Heart left ventricle (tissue), 16 donors: ENCODE measurements around the gene SPINK6. TPM values are rescaled to one million over a fixed set of nuclear protein-coding genes. Genes with fewer than 3 reads are reported as not detected.

Experiments used
- ATAC-seq, 4 donors: fragments of 200-7000 bp; cut with Tn5 transposase; one replicate each; pipeline ENCODE4 v1.9.1; 2020 to 2022; ENCODE audit warnings: moderate library complexity in 4 of 4, mild to moderate bottlenecking in 3 of 4, moderate number of reproducible peaks in 1 of 4
- DNase-seq, 5 donors: peaks; one replicate each; pipeline ENCODE4 v3.0.0-alpha.2; 2020
- H3K27ac ChIP-seq, 12 donors: fragments of 200-600 bp; sonication (generic) in 4 of 12; one replicate each; pipeline versions ENCODE4 v1.5.0 to v1.8.0; 2016 to 2022; ENCODE audit warnings: mild to moderate bottlenecking in 2 of 12
- H3K27me3 ChIP-seq, 9 donors: fragments of 200-600 bp; sonication (generic) in 2 of 9; one replicate each; pipeline versions ENCODE4 v1.5.1 to v1.8.0; 2016 to 2022; ENCODE audit warnings: mild to moderate bottlenecking in 3 of 9
- H3K36me3 ChIP-seq, 9 donors: fragments of 200-600 bp; sonication (generic) in 2 of 9; one replicate each; pipeline versions ENCODE4 v1.5.0 to v1.8.0; 2018 to 2022; ENCODE audit warnings: mild to moderate bottlenecking in 2 of 9
- H3K4me1 ChIP-seq, 12 donors: fragments of 200-600 bp; sonication (generic) in 4 of 12; one replicate each; pipeline versions ENCODE4 v1.5.0 to v1.8.0; 2016 to 2022; ENCODE audit warnings: mild to moderate bottlenecking in 3 of 12
- H3K4me3 ChIP-seq, 12 donors: fragments of 200-600 bp; sonication (generic) in 4 of 12; one replicate each; pipeline versions ENCODE4 v1.5.0 to v1.8.0; 2017 to 2022; ENCODE audit warnings: mild to moderate bottlenecking in 9 of 12, moderate library complexity in 4 of 12
- H3K9me3 ChIP-seq, 12 donors: fragments of 200-600 bp; sonication (generic) in 4 of 12; one replicate each; pipeline versions ENCODE4 v1.5.0 to v1.8.0; 2016 to 2022; ENCODE audit warnings: mild to moderate bottlenecking in 1 of 12
- POLR2A ChIP-seq, 2 donors: fragments of 450-650 bp; IDR thresholded peaks; one replicate each; pipeline ENCODE4 v1.6.1; 2017; ENCODE audit warnings: antibody characterized with exemption in 2 of 2, mild to moderate bottlenecking in 2 of 2, moderate library complexity in 2 of 2
- WGBS, 4 donors: extraction: QIAGEN DNeasy Blood & Tissue Kit in 2 of 4; methylation state at CpG; one replicate each; pipeline versions ENCODE4 v1.1.5 to v1.1.7; 2013 to 2018; 5-methylcytosine and 5-hydroxymethylcytosine counted together
- intact Hi-C, 10 donors: fragments of 100-400 bp; cut with DNase I; formaldehyde crosslinking; loops; one replicate each; pipeline versions ENCODE4 v1.11.1 to v1.14.2; 2022
- polyA plus RNA-seq, 2 donors: library from polyadenylated mRNA; stranded (reverse); fragments of 200-250 nt; gene quantifications; one replicate each; pipeline ENCODE4 v1.2.3, GENCODE V29; 2013
- total RNA-seq, 9 donors: library from RNA; depleted of rRNA in 2 of 9; stranded (reverse); fragments of >200 nt in 2 of 9; fragmentation: NEBNext Ultra II Directional in 3 of 9; extraction: Animal tissue kit (Norgen Biotek cat#: 25700) in 3 of 9; gene quantifications; one replicate each; pipeline versions ENCODE4 v1.1.0 to v1.2.4, GENCODE V29; 2016 to 2023
- TF ChIP-seq, protein P1 (sequence below), 12 donors: fragments of 200-600 bp; sonication (generic) in 4 of 12; IDR thresholded peaks; one replicate each; pipeline versions ENCODE4 v1.5.0 to v1.8.0; 2018 to 2022; ENCODE audit warnings: antibody characterized with exemption in 12 of 12, mild to moderate bottlenecking in 5 of 12
- donor health status: ischemic (EF 13 %, LVEDD 7.1; RV severe dilation, severe dysfunction).
- donor health status: healthy with polysubstance abuse.
- donor health status: DM: no; HTN: yes; CAD: no.
- donor health status: DM: no; HTN: no; CAD: no.
- donor health status: ischemic (EF 25% LVEDD 6.9; RV normal size, moderate dysfunction).
- donor health status: ischemic (EF 25% LVEDD 5.7; RV mildly dilated, moderate dysfunction).
- donor health status: healthy.
- donor health status: DM: yes; HTN: yes; CAD: no.
- donor health status: ischemic (EF 35%, LVEDD 5.7; RV mildly dilated, moderate dysfunction).
- donor health status: nonischemic (EF 11% LVEDD 7.7; RV severe dilation, severe dysfunction).
- donor health status: DM: yes; HTN: yes; CAD: no.
- donor health status: PGD.
- donor health status: ischemic (EF 29% LVEDD 5.4; RV normal size, mild dysfunction).
- donor health status: nonischemic (EF 23%, LVEDD 6.1; RV moderate dilation, normal function).

Gene SPINK6
- total and polyA plus RNA-seq, 11 donors: not detected

DNA sequence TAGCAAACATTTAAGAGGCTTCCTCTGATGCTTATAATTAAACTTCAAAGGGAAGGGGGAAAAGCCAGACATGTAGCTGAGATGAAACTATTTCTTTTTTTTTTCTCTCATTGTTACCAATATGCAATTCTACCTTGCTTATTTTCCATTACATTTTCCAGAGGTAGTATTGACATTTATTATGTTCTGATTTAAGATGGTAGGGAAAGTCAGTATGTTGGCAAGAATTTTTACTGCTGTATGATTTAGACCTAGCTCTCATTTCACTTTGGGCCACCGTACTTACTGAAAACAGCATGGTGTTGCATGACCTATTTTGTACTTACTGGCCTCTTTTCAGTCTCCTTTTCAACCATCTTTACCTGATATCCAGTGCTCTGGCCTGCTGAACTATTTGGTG, 9.6 kb upstream of the SPINK6 start:
- intact Hi-C loops: no loop called here
- Histone ChIP-seq H3K27ac (peak overlapping the region in 1 of 12 donors; percentile 58), H3K36me3 (no peaks in the 10 kb centered on the region), H3K27me3 (no peaks in the 10 kb centered on the region), H3K9me3 (no peaks in the 10 kb centered on the region), H3K4me1 (no peaks in the 10 kb centered on the region), H3K4me3 (no peak overlapping the region)
- no peak for ATAC-seq
- TF ChIP-seq, protein P1, sequence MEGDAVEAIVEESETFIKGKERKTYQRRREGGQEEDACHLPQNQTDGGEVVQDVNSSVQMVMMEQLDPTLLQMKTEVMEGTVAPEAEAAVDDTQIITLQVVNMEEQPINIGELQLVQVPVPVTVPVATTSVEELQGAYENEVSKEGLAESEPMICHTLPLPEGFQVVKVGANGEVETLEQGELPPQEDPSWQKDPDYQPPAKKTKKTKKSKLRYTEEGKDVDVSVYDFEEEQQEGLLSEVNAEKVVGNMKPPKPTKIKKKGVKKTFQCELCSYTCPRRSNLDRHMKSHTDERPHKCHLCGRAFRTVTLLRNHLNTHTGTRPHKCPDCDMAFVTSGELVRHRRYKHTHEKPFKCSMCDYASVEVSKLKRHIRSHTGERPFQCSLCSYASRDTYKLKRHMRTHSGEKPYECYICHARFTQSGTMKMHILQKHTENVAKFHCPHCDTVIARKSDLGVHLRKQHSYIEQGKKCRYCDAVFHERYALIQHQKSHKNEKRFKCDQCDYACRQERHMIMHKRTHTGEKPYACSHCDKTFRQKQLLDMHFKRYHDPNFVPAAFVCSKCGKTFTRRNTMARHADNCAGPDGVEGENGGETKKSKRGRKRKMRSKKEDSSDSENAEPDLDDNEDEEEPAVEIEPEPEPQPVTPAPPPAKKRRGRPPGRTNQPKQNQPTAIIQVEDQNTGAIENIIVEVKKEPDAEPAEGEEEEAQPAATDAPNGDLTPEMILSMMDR (IDR thresholded peaks at IDR 0.05): no peak
- TF ChIP-seq POLR2A (IDR thresholded peaks at IDR 0.05): no peak
- 95 to 98% (median 96%) methylated on average over 1 of the region's 1 CpG for WGBS, 4 donors
- no peak for DNase-seq

GRCh38 chr5:148201151-148201550, 1.7 kb upstream of the SPINK6 start:
- Histone ChIP-seq H3K4me3 (no peak overlapping the region), H3K27ac (no peak overlapping the region), H3K9me3 (no peaks in the 10 kb centered on the region), H3K27me3 (no peaks in the 10 kb centered on the region), H3K4me1 (peaks cover 0 to 10% (median 0%) of the 10 kb centered on the region in 12 donors), H3K36me3 (no peaks in the 10 kb centered on the region)
- no peak for ATAC-seq
- intact Hi-C loops: no loop called here
- TF ChIP-seq, protein P1 (IDR thresholded peaks at IDR 0.05): no peak
- TF ChIP-seq POLR2A (IDR thresholded peaks at IDR 0.05): no peak
- DNase-seq: no peak
- WGBS, 4 donors: 73 to 78% (median 74%) methylated on average over 2 of the region's 2 CpGs

DNA sequence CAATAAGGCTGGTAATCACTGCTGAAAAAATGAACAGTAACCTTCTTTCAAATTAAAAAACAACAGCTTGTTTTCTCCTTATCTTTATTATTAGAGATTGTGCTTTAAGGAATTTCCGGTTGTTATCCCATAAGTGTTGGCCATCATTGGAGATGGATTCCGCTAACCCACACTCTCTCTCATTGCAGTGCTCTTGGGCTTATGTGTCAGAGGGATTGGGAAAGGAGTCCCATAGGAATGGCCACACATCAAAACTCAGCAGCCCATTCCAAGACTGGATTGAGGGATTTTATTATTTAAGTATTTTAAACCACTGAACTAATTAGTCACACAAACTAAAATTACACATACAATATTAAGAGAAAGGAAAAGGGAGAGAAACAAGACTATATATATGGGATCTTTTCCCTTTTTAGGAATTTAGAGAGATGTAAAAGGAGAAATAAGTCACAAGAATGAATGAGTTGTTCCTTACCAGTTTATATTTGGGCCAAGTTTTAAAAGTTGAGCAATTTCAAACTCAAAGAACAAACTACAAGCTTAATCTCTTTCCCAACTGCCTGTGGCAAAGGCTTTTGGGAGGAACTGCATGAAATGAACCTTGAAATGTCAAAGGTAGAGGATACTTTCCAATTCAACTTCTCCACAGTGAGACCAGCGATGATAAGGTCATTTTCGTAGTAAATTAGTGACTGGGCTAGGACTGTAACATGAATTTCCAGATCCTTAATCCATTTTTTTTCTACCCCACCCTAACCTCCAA, 2.4 kb downstream of the SPINK6 start:
- no peak for DNase-seq
- peak in 2 of 4 donors; percentile 78 to 87 for ATAC-seq
- Histone ChIP-seq H3K4me3 (no peak overlapping the region), H3K4me1 (peaks cover 0 to 32% (median 0%) of the 10 kb centered on the region in 12 donors), H3K27me3 (no peaks in the 10 kb centered on the region), H3K9me3 (no peaks in the 10 kb centered on the region), H3K36me3 (no peaks in the 10 kb centered on the region), H3K27ac (peak overlapping the region in 2 of 12 donors; percentile 41 to 66)
- TF ChIP-seq POLR2A (IDR thresholded peaks at IDR 0.05): no peak
- TF ChIP-seq, protein P1 (IDR thresholded peaks at IDR 0.05): no peak
- intact Hi-C loops: no loop called here
- WGBS, 4 donors: 64 to 78% (median 71%) methylated on average over 4 of the region's 4 CpGs

DNA sequence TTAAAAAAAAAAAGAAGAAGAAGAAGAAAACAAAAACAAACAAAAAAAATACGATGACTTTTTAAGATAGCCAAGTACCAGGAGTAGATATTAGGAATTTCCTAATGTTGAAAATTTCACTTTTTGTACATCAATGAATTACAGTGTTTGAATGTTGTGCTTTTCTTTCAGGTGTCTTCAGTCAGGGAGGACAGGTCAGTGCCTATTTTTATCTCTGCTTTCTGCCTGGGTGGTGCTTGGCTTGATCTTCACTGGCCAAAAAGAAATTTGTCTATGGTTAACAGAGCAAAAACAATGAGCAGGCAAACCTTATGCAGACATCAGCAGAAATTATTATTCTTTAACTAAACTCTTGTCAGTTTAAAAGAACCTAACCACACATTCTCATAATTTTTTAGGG, 3.0 kb downstream of the SPINK6 start:
- TF ChIP-seq POLR2A (IDR thresholded peaks at IDR 0.05): no peak
- TF ChIP-seq, protein P1 (IDR thresholded peaks at IDR 0.05): no peak
- Histone ChIP-seq H3K27me3 (no peaks in the 10 kb centered on the region), H3K9me3 (no peaks in the 10 kb centered on the region), H3K4me3 (no peak overlapping the region), H3K27ac (peak overlapping the region in 1 of 12 donors; percentile 66), H3K36me3 (no peaks in the 10 kb centered on the region), H3K4me1 (peaks cover 0 to 32% (median 0%) of the 10 kb centered on the region in 12 donors)
- ATAC-seq (no peak), DNase-seq (no peak)
- intact Hi-C loops: no loop called here
- 70 to 78% (median 74%) methylated on average over 1 of the region's 1 CpG for WGBS, 4 donors
